ENCODE data around the gene STXBP6.
A peak's percentile ranks its signal among the peaks of the same experiment; 100 is the strongest.
"Not testable (repeated sequence)": the region's sequence is repeated elsewhere in the genome, so short reads cannot be mapped to it uniquely, and the experiment has no call there.

Gene STXBP6

DNA sequence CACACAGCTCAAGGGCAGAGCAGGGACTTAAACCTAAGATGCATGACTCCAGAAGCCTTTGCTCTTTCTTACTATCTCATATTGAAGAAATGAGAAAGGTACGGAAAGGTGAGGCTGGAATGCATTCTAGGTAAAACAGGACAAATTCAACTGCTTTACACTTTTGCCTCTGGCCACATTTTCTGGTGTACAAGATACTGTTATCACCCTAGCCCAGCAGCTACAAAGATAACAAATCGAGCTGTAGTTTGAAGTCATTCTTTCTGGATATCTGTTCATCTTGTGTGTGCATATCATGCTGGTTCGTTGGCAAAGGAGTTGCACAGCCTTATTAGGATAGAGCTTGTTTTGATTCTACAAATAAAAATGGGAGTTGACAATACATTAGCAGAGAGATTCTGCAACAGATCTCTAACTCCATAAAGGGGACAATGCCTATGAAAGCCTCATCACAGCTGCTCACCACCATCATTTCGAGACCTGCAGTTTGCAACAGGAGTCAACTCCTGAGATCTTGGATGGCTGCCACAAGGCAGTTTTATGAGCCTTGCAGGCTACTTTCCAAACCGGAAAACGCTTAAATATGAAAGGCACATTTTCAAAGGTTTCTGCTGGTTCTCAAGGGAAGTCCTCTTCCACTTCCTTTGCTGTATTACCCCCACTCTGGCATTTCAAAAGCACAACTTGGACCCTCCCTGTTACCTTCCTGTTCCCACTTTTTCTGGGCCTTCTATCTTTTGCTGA, 64.9 kb downstream of the STXBP6 start:
- no peak for DNase-seq (ENCODE audit: low spot score)

DNA sequence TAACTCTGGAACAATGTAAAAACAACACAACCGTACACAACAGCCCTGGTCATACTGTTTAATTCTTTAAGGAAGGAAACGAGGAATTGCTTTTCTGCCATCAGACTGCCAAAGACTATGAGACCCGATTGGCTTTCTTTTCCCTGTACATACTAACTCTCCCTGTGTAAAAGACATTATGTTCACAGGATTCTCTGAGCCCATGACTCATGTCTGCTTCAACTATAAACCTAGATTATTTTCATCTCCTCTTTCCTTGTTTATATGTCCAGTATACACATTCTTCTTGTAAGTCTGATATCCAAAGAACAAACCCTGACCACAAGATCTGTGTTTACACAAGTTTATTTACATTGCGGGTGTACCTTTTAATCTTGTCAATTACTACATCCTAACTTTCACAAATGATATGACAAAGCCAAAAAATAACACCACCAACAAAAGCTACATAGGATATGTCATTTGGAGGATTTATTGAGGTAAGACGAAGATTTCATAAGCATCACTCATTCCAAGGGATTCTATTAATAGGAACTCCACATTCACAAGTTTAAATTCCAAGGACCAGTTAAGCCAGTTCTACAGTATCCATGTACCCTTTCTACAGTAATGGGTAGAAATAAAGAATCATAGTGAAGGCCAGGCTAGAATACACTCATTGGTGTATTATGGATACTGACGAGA, 67.3 kb downstream of the STXBP6 start:
- DNase-seq (ENCODE audit: low spot score), result no peak

DNA sequence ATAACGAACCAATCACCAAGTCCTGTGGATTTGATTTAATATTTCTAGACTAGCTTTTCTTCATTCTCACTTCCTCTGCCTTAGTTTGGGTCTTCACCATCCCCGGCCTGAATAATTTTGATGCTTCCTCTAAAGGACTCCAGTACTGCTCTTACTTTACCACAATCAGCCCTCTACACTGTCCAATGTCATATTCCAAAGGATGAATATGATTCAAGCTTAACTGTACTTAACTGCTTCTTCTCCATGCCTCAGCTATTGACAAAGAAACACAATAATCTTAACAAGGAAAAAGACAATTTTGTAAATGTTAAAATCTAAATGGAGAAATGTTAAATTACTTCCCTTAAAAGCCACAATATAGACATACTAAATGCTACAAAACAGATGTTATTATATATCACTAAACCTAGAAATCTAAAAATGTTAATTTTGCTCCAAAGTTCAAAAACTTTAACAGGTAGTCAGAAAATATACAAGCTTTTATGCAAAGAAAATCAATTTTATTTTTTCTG, 70.2 kb downstream of the STXBP6 start:
- DNase-seq (ENCODE audit: low spot score), result no peak

DNA sequence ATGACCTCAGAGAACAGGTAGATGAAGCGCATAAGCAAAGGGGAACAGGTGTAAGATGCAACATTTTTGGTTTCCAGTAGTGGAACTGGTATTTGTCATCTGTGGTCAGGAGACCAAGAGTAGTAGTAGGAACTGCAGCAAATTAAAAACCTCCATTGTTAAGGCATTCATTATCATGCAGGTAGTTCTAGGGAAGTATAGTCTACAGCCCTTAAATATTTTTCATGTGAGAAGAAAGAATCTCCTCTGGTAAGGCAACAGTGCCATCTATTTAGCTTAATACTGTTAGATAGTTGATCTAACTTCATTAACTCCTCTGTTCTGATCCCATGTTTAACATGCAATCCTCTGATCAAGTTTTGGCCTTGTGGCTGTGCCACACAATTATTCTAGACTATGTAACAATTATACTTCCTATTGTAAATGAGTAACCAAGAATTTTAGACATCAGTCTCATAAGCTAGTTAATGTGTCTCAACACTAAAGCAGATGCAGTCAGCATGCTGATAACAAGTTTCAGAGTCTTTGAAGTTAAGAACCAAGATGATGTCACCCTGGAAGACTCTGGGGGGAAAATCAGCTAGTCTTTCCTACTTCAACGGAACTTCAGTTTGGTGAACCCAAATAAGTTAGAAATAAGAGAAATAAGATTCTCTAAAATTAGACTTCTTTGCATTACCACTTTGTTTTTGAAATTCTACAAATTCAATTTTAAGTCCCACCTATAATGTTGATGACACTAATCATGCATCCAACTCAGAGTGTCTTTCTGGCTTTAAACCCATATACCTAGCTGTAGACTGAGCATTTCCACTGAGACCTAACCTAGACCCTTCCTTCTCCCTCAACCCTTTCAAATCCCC, 70.9 kb downstream of the STXBP6 start:
- DNase-seq (ENCODE audit: low spot score), result peak; percentile 12

DNA sequence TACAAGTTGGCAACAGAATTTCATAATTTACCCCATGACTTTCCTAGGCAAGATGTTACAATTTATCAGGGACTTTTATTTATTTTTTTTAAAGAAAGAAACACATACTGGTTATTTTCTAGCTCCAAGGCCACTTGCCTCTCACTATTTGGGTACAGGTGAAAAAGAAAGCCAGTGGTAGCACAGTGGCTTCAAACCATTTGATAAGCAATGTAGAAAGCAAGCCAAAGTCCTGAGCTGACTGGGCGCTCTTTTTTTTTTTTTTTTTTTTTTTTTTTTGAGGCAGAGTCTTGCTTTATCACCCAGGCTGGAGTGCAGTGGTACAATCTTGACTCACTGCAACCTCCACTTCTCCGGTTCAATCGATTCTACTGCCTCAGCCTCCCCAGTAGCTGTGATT, 73.3 kb downstream of the STXBP6 start:
- DNase-seq (ENCODE audit: low spot score), result no peak

DNA sequence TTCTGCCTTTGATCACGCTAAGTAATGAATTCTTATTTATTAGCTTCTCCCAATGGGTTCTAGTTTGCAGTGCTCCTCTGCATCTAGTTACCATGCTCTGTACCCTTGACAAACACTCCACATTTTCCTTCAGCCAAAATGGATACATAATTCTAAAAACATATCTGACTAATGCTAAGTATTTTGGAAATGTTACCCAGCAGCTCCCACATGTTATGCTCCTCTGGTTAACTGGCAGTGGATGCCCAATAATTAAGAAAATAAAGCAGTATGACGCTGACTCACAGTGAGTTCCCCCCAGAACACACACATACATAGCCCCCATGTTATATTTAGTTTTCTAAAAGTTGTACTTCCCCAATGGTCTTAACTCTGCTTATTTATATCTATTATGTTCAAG, 74.6 kb downstream of the STXBP6 start:
- no peak for DNase-seq (ENCODE audit: low spot score)

DNA sequence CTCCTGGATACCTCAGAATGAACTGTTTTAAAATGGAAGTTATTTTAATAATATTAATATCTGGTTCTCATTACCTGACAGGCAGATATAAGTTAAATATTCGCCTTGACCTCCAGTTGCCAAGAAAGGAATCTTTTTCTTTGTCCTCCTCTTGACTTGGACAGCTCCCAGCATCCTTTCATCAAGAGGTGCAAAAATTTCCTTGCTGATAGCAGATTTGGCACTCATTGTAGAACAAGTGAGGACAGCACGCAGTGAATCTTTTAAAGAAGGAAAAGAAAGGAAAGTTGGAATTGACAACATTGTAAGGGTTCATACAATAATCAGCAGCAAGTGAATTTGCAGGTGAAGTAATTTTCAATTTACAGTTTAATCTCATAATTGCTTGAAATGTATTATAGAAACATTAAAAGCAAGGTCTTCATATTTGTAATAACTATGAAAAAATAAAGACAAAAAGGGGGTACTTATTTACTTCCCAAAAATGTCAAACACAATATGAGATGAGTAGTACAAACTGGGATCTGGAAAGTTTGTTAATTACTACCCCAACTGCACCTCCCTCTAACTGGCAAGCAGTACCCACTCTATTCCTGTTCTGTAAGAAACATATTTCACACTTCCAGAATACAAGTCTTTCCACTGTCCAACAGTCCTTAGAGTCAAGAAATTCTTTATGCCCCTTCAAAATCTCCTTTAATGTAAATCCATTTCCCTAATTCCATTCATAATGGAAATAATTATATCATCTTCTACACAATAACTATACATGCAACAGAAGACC, 75.2 kb downstream of the STXBP6 start:
- no peak for DNase-seq (ENCODE audit: low spot score)

DNA sequence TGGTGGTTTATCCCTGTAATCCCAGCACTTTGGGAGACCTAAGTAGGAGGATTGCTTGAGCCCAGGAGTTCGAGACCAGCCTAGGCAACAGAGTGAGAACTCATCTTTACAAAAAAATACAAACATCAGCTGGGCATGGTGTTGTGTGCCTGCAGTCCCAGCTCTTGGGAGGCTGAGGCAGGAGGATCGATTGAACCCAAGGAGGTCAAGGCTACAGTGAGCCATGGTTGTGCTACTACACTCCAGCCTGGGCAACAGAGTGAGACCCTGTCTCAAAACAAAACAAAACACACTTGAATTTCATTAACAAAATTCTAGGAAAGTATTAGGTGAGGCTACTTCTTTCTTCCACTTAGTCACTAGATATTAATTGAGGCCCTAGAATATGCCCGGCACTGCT, 77.1 kb downstream of the STXBP6 start:
- DNase-seq (ENCODE audit: low spot score), result no peak

DNA sequence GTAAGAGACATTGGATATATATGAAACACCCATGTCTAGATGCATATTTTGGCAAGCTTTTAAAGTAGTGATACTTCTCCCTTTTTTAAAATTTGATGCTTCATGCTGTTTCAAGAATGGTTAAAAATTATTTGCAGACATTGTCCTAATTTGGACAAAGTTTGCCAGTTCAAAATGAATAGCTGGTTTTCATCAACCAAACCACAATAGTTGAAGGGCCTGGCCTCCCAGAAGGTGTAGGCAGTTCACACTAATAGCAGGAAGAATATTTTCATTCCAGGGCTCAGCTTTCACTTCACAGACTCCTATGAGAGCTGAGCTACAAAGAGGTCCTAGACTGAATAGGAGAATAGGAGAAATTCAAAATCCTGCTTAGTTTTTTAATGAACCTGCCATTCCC, 78.7 kb downstream of the STXBP6 start:
- no peak for DNase-seq (ENCODE audit: low spot score)

DNA sequence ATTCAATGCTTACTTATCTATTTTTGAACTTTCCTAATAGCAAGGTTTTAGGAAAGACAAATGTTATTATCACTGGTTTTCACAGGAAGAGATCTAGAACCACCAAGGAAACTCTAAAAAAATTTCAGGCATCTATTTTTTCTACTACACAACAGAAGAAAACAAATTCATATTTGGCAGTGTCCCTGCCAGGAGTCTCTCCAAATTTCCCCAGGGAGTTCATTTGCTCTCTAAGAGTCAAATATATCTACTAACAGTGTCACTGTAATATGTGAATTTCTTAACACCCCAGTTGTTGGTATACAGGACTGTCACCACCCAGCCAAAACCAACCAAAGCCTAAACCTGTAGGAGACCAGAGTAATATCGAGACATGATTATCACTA, 83.4 kb downstream of the STXBP6 start:
- no peak for DNase-seq (ENCODE audit: low spot score)

DNA sequence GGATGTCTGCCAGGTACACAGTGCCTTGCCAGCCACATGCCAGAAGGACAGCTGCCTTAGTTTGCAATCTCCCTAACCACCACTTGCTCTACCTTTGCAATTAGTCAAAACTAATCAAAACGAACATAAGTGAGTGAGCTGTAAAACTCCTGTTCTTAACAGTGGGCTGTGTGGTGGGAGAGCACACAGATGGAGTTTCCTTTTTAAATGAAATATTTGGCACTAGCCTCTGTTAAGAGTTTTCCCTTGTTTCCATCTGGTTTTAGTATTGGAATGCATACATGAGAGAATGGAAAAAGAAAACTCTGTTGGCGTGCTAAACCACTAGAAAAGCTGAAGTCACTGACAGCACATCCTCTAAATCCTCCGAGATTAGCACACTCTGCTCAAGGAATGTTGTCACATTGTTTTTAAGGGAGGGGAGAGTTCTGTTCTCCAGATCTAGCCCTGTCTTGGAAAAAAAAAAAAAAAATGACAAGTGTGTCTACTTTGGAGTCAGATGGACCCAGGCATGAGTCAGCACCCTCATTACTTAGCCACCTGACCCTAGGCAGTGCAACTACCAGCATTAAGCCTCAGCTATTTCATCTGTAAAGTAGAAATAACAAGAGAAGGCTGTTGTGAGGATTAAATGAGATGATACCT, 83.9 kb downstream of the STXBP6 start:
- DNase-seq (ENCODE audit: low spot score), result no peak

DNA sequence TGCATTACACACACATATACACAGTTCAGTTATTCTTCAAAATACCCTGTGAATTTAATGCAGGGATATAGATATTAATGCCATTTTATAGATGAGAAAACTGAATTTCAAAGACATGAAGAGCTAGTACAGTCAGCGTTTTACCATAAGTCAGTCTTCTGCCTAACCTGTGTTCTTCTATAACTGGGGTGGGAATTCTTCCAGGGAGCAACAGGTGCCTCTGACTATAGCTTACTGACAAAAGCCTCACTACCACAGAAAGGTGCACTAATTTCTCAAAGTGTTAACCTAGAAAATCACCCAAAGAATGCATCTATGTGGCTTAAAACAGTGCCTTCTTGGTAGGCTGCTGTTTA, 84.4 kb downstream of the STXBP6 start:
- no peak for DNase-seq (ENCODE audit: low spot score)

DNA sequence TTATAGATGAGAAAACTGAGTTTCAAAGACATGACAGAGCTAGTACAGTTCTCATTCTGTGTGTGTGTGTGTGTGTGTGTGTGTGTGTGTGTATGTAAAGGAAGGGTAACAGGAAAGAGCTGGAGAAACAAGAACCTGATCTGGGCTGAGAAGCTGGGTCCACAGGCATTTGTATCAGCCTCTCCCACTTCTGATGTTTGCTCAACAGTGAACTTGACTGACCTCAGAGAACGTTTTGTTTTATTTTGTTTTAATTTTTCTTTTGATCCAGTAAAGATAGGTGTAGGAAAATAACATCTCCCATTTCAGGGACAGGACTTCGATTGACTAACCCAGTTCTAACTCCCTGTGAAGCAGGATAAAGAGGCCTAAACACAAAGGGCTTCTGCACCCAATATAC, 85.4 kb downstream of the STXBP6 start:
- no peak for DNase-seq (ENCODE audit: low spot score)

DNA sequence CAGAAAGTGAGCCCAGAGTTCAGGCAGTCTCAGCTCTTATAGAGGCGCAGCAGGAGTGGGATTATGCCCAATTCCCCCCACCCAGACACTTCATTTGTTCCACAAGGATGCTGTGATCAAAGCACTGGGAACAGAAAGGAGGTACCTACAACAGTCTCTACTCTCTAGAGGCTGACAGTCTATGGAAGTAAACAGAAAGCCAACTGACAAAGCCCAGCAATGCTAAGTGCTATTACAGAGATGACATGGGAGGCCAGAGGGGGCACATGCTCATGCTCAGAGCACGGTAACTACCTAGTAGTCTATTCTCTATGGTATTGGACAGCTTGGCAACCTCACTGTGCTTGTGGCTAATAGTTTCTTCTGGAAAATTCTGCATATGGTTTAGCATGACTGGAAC, 85.9 kb downstream of the STXBP6 start:
- DNase-seq (ENCODE audit: low spot score), result no peak

DNA sequence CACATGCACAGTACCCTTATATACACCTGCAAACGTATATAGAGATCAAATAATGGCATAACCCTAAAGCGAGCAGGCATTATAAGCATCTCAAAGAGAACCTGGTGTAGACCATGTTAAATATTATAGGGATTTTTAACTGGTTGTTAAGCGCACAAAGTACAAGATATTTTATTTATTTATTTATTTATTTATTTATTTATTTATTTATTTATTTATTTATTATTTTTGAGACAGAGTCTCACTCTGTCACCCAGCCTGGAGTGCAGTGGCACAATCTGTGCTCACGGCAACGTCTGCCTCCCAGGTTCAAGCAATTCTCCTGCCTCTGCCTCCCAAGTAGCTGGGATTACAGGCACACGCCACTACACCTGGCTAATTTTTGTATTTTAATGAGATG, 87.8 kb downstream of the STXBP6 start:
- not testable (repeated sequence) for DNase-seq (ENCODE audit: low spot score)

DNA sequence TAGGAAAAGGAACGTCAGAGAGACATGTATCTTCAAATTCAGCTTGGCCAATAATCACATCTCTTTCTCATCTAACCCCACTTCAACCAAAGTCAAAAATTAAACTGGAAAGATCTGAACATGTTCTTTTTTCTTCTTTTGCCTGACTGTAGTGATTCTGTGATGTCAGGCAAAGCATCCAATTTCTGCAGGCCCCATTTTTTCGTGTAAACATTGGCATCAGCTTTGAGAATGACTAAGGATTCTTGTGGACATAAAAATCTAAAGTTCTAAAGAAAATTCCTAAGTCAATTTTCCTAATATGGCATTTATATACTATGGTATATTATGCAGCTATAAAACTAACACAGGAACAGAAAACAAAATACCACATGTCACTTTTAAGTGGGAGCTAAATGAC, 89.1 kb downstream of the STXBP6 start:
- DNase-seq (ENCODE audit: low spot score), result no peak

DNA sequence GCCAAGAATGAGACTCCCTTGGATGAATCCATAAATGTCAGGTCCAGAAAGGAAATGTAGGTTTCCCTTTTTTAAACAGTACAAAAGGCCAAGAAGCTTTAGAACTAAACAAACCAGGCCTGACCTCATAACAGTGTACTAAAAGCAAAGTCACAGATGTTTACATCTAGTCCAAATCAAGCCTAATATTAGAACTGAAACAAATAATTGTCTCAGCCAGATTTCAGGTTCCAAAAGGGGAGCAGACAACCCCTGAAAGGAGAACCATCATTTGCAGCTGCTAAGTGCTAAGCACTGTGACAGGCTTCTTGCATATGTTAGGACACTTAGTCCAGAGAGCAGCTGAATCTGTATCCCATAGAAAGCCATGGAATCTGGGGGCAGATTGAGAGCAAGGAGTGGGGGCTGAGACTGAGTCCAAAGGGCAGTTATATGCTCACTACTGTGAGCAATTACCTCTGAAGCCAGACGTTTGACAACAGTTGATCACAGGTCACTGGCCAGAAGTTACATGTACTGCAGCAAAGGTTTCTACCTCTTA, 90.1 kb downstream of the STXBP6 start:
- DNase-seq (ENCODE audit: low spot score), result peak; percentile 25

DNA sequence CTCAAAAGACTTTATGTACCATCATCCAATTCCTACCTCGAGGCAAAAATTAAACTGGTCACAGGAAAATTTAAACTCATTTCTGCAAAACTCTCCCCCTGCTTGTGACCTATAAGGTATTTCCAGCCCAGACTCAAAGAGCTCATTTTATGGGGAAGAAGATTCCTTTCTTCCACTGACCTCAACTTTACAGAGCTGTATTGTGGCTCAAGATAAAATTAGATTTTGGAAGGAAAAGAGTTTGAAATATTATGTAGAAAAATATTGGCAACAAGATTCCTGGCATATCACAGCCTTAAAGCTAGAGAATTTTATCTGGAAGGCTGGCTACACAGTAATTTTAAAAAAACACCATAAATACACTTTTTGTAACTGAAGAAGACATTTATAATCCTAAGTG, 91.7 kb downstream of the STXBP6 start:
- DNase-seq (ENCODE audit: low spot score), result no peak

DNA sequence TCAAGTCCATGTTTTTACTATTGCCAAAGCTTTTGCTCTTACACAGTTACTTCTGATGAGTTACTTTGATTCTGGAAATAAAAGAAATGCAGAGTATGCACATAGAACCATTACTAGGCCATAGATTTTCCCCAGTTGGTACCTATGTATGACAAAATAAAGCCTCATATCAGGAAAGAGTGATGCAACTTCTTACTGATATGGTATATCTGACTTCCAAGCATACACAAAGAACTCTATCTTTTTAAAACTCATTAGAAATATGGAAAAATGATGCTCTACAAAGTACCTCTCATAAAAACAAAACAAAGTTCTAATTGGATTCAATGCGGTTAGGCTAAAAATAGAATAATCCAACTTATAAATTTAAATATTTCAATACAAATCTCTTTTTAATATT, 92.1 kb downstream of the STXBP6 start:
- no peak for DNase-seq (ENCODE audit: low spot score)

DNA sequence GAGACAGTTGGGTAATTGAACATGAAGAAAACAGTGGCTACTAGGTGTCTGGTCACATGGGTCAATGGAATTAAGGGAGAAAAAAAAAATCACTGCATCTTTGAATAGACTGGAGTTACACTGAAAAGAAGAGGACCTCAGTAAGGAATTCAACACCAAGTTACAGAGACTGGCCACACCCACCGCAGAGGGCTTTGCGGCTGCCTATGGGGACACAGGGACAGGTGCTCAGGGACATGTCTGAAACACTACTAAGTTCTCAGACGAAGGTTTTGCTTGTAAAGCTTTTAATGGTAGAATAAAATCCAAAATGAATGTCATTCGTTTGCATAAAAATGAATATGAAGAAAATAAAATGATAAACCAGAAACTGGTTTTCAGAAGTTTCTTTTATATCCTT, 93.8 kb downstream of the STXBP6 start:
- no peak for DNase-seq (ENCODE audit: low spot score)

DNA sequence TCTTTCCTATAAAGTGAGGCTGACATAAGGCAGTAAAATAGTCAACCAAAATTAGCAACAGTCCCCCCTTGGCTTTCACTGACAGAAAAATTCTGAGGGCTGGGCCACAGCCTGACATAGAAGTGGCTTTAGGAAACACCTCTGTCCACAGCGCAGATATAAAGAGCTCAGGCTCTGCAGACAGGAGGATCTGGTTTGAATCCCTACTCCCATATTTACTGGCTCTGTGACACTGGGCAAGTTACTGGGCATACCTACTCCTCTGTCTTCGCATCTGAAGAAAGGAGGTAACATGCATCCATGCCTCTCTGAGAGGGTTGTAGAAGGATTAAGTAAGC, 95.3 kb downstream of the STXBP6 start:
- no peak for DNase-seq (ENCODE audit: low spot score)

Measured in HuH-7.5 (cell line).